HG02981 (cell line): ENCODE data around the gene GNS.
A peak's percentile ranks its signal among the peaks of the same experiment; 100 is the strongest.
"Not testable (repeated sequence)": the region's sequence is repeated elsewhere in the genome, so short reads cannot be mapped to it uniquely, and the experiment has no call there.

Source experiments
- ATAC-seq: cut with Tn5 transposase; IDR thresholded peaks from one replicate; pipeline ENCODE4 v1.9.1; 2021; ENCODE audit warnings: mild to moderate bottlenecking, moderate library complexity; ENCODE audit not compliant: unreplicated experiment

The GNS gene

DNA sequence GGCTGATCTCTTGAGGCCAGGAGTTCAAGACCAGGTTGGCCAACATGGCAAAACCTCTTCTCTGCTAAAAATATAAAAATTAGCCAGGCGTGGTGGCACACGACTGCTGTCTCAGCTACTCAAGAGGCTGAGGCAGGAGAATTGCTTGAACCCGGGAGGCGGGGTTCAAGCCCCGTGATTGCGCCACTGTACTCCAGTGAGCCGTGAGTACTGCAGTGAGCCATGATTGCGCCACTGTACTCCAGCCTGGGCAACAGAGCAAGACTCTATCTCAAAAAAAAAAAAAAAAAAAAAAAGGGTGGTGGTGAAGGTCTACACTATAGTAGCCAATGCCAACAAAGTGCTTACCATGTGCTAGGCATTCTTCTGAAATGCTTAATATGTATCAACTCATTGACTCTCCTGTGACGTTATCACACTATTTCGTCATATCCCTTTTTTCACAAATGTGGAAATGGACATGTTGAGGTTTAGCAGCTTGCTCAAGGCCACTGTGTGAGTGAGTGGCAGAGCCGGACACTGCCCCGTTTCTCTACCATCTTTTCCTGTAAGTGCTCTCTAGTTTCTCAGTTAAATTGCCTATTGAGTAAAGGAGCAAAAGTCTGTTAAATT is 59.6 kb downstream of the GNS start:
- ATAC-seq, result no peak

- ATAC-seq, result no peak
Observed at GRCh38 chr12:64696080-64696741, 63.0 kb downstream of the GNS start.

GRCh38 chr12:64695550-64695949 is 63.7 kb downstream of the GNS start:
- no peak for ATAC-seq

- ATAC-seq, result no peak
Observed at GRCh38 chr12:64694130-64695040, 64.8 kb downstream of the GNS start.

GRCh38 chr12:64691795-64692583 is 67.2 kb downstream of the GNS start:
- ATAC-seq, result no peak

DNA sequence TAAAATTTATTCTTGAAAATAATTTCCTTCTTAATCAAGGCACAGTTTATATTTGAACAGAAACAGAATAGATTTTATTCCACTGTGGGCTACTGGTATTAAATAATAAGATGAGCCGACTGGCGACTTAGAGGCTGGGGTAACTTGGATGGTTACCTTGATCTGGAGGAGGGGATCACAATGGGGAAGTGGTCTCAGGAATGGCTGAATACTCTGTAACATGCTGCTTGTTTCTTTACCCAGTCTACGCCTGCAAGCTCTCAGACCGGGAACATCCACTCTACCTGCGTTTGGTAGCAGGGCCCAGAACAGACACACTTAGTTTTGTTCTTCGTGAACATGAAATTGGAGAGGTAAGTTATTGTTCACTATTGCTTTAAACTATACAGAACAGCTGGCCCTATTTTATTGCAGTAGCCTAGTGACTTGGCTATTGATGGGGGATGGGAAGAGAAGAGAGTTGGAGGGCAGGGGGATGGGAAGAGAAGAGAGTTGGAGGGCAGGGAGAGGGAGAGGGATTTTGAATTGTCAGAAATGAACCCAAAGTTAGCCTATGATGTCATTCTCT is 67.9 kb downstream of the GNS start:
- no peak for ATAC-seq

DNA sequence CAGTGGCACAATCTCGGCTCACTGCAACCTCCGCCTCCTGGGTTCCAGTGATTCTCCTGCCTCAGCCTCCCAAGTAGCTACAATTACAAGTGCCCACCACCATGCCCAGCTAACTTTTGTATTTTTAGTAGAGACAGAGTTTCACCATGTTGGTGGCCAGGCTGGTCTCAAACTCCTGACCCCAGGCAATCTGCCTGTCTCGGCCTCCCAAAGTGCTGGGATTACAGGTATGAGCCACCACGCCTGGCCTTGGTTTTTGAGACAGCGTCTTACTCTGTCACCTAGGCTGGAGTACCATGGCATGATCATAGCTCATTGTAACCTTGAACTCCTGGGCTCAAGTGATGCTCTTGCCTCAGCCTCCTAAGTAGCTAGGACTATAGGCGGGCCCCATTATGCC is 69.0 kb downstream of the GNS start:
- ATAC-seq, result not testable (repeated sequence)

DNA sequence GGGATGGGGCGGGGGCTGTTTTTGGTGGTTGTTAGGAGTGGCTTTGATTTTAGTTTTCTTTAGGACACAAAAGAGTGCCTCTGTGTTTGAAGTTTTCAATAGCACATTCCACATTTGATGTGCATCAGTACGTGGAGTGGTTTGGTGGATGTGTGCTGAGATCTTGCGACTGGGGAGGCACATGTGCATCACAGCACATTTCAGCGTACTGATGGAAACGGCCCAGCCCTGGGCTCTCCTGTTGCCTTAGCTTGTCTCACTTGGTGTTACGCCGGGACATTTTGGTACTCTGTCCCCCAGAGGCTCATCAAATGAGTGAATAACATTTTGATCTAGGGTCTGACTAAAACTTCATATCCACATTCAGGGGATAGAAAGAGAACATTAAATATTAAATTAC is 70.5 kb downstream of the GNS start:
- ATAC-seq, result no peak

DNA sequence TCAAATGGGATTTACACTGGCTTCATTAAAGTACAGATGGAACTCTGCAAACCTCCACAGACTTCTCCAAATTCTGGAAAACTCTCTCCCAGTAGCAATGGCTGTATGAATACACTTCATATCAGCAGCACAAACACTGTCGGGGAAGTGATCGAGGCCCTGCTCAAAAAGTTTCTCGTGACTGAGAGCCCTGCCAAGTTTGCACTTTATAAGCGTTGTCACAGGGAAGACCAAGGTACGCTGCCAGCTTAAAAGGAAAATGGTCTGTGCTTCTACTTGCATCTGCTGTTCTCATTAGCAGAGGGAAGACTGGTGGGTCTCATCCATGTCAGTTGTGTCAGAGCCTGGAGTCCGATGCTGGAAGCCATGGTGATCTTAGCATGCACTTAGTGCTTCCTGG is 71.0 kb downstream of the GNS start:
- ATAC-seq, result no peak

DNA sequence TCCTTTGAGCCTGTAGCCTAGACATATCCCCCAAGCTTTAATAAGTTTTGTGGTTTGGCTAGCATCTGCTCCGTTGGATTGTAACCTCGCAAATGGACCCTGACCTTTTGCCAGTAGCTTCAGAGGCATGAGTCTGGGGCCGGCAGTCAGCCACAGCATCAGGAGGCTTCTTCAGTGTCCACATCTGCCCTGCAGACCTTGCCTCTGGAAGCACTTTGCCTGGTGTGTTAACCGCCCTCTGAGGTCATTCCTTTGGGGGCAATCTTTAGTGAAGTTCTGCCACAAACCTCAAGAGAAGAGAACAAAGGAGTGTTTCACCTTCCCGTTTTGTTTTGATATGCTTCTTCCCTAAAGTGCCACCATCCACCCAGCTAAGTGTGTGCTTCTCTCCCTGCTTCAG is 71.4 kb downstream of the GNS start:
- ATAC-seq, result no peak

DNA sequence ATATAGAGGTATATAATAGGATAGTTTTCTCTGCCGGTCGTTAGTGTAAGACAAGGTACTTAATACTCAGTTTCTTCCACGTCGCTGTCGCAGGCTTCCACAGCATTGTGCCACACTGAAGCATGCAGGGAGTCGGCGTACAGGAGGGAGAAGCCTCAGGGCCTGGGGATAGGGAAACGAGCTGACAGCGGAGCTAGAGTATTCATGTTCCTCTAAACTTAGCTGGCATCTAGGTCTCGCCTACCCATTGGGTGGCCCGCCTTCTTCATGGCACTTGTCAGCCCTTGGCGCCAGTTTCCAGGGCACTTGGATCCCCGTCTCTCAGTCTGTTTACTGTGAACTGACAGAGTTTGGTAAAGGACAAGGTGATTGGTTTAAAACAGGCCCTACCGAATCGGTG is 73.6 kb downstream of the GNS start:
- no peak for ATAC-seq

DNA sequence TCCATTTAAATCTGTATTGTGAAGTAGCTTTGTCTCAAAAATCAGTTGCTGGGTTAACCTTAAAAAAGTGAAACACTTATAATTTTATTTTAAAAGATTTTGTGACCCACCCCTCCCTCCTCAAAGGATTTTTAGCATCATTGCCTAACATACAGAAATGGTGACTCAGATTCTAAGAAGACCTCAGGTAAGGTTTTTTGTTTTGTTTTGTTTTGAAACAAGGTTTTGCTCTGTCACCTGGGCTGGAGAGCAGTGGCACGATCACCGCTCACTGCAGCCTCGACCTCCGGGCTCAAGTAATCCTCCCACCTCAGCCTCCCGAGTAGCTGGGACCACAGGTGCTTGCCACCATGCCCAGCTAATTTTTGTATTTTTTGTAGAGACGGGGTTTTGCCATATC is 74.2 kb downstream of the GNS start:
- no peak for ATAC-seq

DNA sequence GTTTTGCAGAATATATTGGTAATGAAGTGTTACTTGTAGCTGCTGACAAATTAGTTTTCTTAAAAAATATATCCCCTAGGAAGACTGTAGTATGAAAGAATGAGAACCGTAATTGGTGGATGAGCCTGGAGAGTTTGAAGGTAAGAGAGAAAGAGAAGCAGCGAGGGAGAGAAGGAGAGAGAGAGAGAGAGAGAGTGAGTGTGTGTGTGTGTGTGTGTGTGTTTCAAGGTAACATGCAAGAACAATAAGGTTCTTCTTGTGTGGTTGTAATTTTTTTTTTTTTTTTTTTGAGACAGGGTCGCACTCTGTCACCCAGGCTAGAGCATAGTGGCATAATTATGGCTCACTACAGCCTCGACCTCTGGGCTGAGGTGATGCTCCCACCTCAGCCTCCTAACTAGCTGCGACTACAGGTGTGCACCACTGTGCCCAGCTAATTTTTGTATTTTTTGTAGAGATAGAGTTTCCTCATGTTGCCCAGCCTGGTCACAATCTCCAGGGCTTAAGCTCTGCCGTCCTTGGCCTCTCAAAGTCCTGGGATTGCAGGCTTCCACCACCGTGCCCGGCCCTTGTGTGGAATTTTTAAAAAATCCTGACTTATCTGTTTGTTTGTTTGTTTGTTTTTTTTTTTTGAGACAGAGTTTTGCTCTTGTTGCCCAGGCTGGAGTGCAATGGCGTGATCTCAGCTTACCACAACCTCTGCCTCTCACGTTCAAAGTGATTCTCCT is 75.2 kb downstream of the GNS start:
- ATAC-seq, result no peak

DNA sequence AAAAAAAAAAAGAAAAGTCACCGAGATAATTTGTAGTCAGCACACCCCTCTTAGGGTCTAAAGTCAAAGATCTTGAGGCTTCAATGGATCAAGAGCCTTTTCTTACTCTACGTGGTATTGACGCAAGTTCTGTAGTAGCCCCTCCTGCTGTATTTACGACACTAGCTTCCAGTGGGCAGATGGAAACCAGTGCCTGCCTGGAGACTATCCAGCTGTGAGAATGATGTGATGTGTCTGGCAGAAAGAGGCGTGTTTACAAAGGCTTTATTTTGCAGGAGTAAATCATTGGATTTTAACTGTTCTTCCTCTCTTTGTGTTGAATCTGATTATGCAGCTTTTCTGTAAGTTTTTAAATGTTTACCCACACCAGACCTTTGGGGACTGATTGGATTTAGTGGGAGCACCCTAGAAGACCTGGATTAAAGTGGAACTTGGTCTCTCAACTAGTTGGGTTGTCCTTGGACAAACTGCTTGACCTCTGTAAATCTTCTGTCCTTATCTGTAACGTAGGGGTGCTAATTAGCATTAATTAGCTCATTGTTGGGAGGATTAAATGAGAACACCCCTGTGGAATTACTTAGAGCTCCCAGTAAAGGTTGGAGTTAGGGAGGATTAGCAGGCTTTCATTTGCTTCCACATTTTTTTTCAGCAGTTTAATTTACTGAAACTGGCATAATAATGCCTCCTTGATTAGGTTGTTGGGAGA is 76.5 kb downstream of the GNS start:
- no peak for ATAC-seq

GRCh38 chr12:64681200-64682052 is 77.8 kb downstream of the GNS start:
- ATAC-seq, result peak; percentile 59

- ATAC-seq, result no peak
Observed at GRCh38 chr12:64680235-64680634, 79.0 kb downstream of the GNS start.

DNA sequence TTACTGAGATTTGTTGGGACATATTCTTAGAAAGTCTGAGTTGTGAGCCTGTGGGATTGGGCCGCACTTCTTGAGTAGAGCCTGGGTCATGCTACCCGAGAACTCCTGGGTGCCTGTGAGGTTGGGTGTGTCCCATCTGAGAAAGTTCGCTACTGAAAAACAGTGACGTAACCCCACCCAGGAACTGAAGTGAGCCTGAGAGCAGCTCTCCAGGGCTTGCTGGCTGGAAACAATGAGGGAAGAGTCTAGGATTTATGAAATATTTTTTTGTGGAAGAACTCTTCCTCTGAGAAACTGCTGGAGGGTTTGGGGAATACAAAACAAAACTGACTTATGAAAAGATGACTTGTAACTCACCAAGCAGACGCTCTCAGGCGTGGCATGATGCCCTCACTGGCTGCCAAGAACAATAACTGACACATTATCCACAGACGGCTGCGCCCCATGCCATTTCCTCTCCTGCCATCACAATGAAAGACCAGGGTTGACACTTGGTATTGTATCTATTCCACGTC is 79.7 kb downstream of the GNS start:
- no peak for ATAC-seq

DNA sequence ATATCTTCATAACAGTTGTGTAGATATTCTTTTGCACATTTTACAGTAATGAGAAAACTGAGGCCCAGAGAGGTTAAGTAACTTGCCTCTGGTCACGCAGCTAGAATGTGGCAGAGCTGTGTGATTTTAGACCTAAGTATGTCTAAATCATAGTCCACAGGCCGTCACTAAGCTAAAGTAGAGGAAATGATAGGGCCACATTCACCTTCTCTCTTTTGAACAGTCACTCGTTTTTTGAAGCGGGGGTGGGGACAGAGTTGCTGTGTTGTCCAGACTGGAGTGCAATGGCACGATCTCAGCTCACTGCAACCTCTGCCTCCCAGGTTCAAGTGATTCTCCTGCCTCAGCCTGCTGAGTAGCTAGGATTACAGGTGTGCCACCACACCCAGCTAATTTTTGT is 80.4 kb downstream of the GNS start:
- ATAC-seq, result no peak
